Adrenal gland (tissue), 12 donors: ENCODE data around the gene MEGF11. TPM values are rescaled to one million over a fixed set of nuclear protein-coding genes. Genes with fewer than 3 reads are reported as not detected.

Source experiments
- DNase-seq, 7 donors: peaks; one replicate each; pipeline ENCODE4 v3.0.0-alpha.2; 2019 to 2020
- H3K27ac ChIP-seq, 5 donors: fragments of 200-600 bp; sonication (generic) in 4 of 5; 1 replicate in 3 of 5; 2 replicates in 2 of 5; pipeline versions ENCODE4 v1.5.1 to v1.8.0; 2016 to 2020; ENCODE audit warnings: mild to moderate bottlenecking in 1 of 5
- H3K27me3 ChIP-seq: fragments of 200-600 bp; 2 replicates; pipeline ENCODE4 v1.8.0; 2021
- H3K36me3 ChIP-seq, 2 donors: fragments of 200-600 bp; replicated peaks in 1 of 2; 1 replicate in 1 of 2; 2 replicates in 1 of 2; pipeline versions ENCODE4 v1.5.1 to v1.8.0; 2018 to 2022
- H3K4me1 ChIP-seq, 2 donors: fragments of 200-600 bp; replicated peaks in 1 of 2; 1 replicate in 1 of 2; 2 replicates in 1 of 2; pipeline versions ENCODE4 v1.5.1 to v1.8.0; 2018 to 2021
- H3K4me3 ChIP-seq, 4 donors: fragments of 200-600 bp; sonication (generic) in 3 of 4; one replicate each; pipeline ENCODE4 v1.5.1; 2016 to 2018
- H3K9me3 ChIP-seq, 3 donors: fragments of 200-600 bp; sonication (generic) in 1 of 3; replicated peaks in 1 of 3; 1 replicate in 2 of 3; 2 replicates in 1 of 3; pipeline versions ENCODE4 v1.5.1 to v1.8.0; 2016 to 2021
- CTCF ChIP-seq, 6 experiments: fragments of 450-650 bp in 4 of 6; fragments of 200-600 bp in 2 of 6; sonication (generic) in 1 of 6; IDR thresholded peaks; 1 replicate in 5 of 6; 2 replicates in 1 of 6; pipeline versions ENCODE4 v1.5.1 to v1.8.0; 2016 to 2021; ENCODE audit warnings: antibody characterized with exemption in 6 of 6, mild to moderate bottlenecking in 2 of 6, moderate library complexity in 1 of 6
- POLR2A ChIP-seq, 2 donors: fragments of 450-650 bp; IDR thresholded peaks; one replicate each; pipeline ENCODE4 v1.6.1; 2017; ENCODE audit warnings: antibody characterized with exemption in 2 of 2, mild to moderate bottlenecking in 2 of 2, moderate library complexity in 1 of 2
- WGBS, 4 donors: extraction: QIAGEN DNeasy Blood & Tissue Kit in 2 of 4; methylation state at CpG; one replicate each; pipeline versions ENCODE4 v1.1.5 to v1.1.7; 2013 to 2017; 5-methylcytosine and 5-hydroxymethylcytosine counted together
- intact Hi-C, 2 donors: fragments of 100-400 bp; cut with DNase I; formaldehyde crosslinking; loops; one replicate each; pipeline versions ENCODE4 v1.14.1 to v1.15.0; 2022 to 2023
- polyA plus RNA-seq, 3 donors: library from polyadenylated mRNA; stranded (reverse); fragments of 200-250 nt in 2 of 3; fragments of 350-450 nt in 1 of 3; fragmentation: Illumina TruSeq in 1 of 3; extraction: RNeasy Lipid Tissue Mini Kit (QIAGEN cat#74804) in 1 of 3; gene quantifications; one replicate each; pipeline ENCODE4 v1.2.3, GENCODE V29; 2013 to 2014
- total RNA-seq, 9 donors: library from RNA; depleted of rRNA in 4 of 9; stranded (reverse); fragments of >200 nt in 4 of 9; fragments of 120-200 nt in 1 of 9; fragmentation: NEBNext Ultra II Directional in 1 of 9; extraction: Animal tissue kit (Norgen Biotek cat#: 25700) in 1 of 9; gene quantifications; one replicate each; pipeline versions ENCODE4 v1.1.0 to v1.2.4, GENCODE V29; 2013 to 2023
- donor health status: healthy with polysubstance abuse.
- donor health status: Bipolar disorder and iron deficiency.
- donor health status: DM: yes; HTN: yes; CAD: no.
- donor health status: DM: no; HTN: no; CAD: no.
- donor health status: DM: no; HTN: no; CAD: no.
- donor health status: DM: yes; HTN: yes; CAD: no.

Gene MEGF11
- total and polyA plus RNA-seq, 12 donors: 0.04 to 0.98 (median 0.14) TPM; not detected in 5

GRCh38 chr15:66065325-66065724 is 188.2 kb downstream of the MEGF11 start:
- no peak for TF ChIP-seq CTCF (IDR thresholded peaks at IDR 0.05)
- no peak for TF ChIP-seq POLR2A (IDR thresholded peaks at IDR 0.05)
- no peaks in the 10 kb centered on the region for H3K9me3 ChIP-seq
- H3K27me3 ChIP-seq: no peaks in the 10 kb centered on the region
- H3K4me1 ChIP-seq: no peaks in the 10 kb centered on the region
- no peak overlapping the region for H3K27ac ChIP-seq
- H3K4me3 ChIP-seq: no peak overlapping the region
- H3K36me3 ChIP-seq: no peaks in the 10 kb centered on the region
- DNase-seq: no peak
- 50 to 63% (median 54%) methylated on average over 6 of the region's 6 CpGs for WGBS, 4 donors
- intact Hi-C loops: no loop called here

GRCh38 chr15:66063147-66063546 is 190.4 kb downstream of the MEGF11 start:
- intact Hi-C loops: no loop called here
- no peak overlapping the region for H3K27ac ChIP-seq
- no peaks in the 10 kb centered on the region for H3K4me1 ChIP-seq
- no peaks in the 10 kb centered on the region for H3K9me3 ChIP-seq
- no peaks in the 10 kb centered on the region for H3K27me3 ChIP-seq
- H3K4me3 ChIP-seq: no peak overlapping the region
- TF ChIP-seq CTCF (IDR thresholded peaks at IDR 0.05) (no peak), POLR2A (IDR thresholded peaks at IDR 0.05) (no peak)
- no peaks in the 10 kb centered on the region for H3K36me3 ChIP-seq
- no peak for DNase-seq

GRCh38 chr15:66057089-66057488 is 196.5 kb downstream of the MEGF11 start:
- intact Hi-C loops: no loop called here
- no peaks in the 10 kb centered on the region for H3K4me1 ChIP-seq
- no peak for TF ChIP-seq CTCF (IDR thresholded peaks at IDR 0.05)
- TF ChIP-seq POLR2A (IDR thresholded peaks at IDR 0.05): no peak

DNA sequence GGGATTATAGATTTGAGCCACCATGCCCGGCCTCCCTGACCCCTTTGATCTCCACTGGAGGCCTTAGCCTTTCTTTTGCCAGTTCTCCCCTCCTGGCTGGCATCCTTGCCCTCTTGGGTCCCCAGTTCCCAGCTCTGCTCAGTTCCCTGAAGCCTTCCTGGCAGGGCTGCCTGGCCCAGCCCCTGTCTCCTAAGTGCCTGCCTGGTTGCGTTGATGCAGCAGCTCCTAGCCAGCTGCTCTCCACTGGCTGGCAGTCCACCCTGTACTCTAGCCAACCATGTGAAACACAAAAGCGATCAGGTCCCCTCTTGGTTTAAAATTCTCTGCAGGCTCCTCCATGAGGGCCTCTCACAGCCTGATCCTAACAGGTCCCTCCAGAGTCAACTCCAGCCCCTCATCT is 199.6 kb downstream of the MEGF11 start:
- TF ChIP-seq CTCF (IDR thresholded peaks at IDR 0.05): no peak
- no peak for TF ChIP-seq POLR2A (IDR thresholded peaks at IDR 0.05)
- no peaks in the 10 kb centered on the region for H3K27me3 ChIP-seq
- intact Hi-C loops: no loop called here
- no peak for DNase-seq
- H3K4me1 ChIP-seq: no peaks in the 10 kb centered on the region
- WGBS, 4 donors: 79 to 100% (median 88%) methylated on average over 2 to 3 of the region's 3 CpGs
- no peaks in the 10 kb centered on the region for H3K36me3 ChIP-seq
- H3K9me3 ChIP-seq: no peaks in the 10 kb centered on the region
- no peak overlapping the region for H3K27ac ChIP-seq
- H3K4me3 ChIP-seq: no peak overlapping the region

More at GRCh38 chr15:66057089-66057488, 196.5 kb downstream of the MEGF11 start:
- no peaks in the 10 kb centered on the region for H3K9me3 ChIP-seq
- no peak overlapping the region for H3K4me3 ChIP-seq
- no peaks in the 10 kb centered on the region for H3K36me3 ChIP-seq
- H3K27me3 ChIP-seq: no peaks in the 10 kb centered on the region
- no peak for DNase-seq
- H3K27ac ChIP-seq: no peak overlapping the region
- WGBS, 4 donors: 66 to 78% (median 74%) methylated on average over 7 of the region's 7 CpGs
